Transverse colon (tissue), 4 donors: ENCODE measurements around the gene XPO6. TPM values are rescaled to one million over a fixed set of nuclear protein-coding genes. Genes with fewer than 3 reads are reported as not detected.

Experiments used
- DNase-seq: peaks from one replicate; pipeline ENCODE4 v3.0.0-alpha.2; 2019
- H3K27ac ChIP-seq, 4 donors: fragments of 200-600 bp; sonication (generic); 2 replicates each; pipeline ENCODE4 v1.5.1; 2016 to 2018; ENCODE audit warnings: inconsistent platforms in 4 of 4
- H3K27me3 ChIP-seq: fragments of 200-600 bp; sonication (generic); 2 replicates; pipeline ENCODE4 v1.5.1; 2017; ENCODE audit warnings: inconsistent platforms
- H3K36me3 ChIP-seq, 4 donors: fragments of 200-600 bp; sonication (generic); 2 replicates each; pipeline ENCODE4 v1.5.1; 2017 to 2019; ENCODE audit warnings: inconsistent platforms in 4 of 4
- H3K4me1 ChIP-seq, 4 donors: fragments of 200-600 bp; sonication (generic); 2 replicates each; pipeline ENCODE4 v1.5.1; 2017 to 2020; ENCODE audit warnings: inconsistent platforms in 4 of 4
- H3K4me3 ChIP-seq, 4 donors: fragments of 200-600 bp; sonication (generic); 1 replicate in 1 of 4; 2 replicates in 3 of 4; pipeline versions ENCODE4 v1.5.1 to v1.6.1; 2017 to 2019; ENCODE audit warnings: inconsistent platforms in 4 of 4
- H3K9me3 ChIP-seq, 2 donors: fragments of 200-600 bp; sonication (generic); 2 replicates each; pipeline ENCODE4 v1.5.1; 2017 to 2019; ENCODE audit warnings: inconsistent platforms in 2 of 2
- CTCF ChIP-seq, 5 experiments: fragments of 200-600 bp in 3 of 5; fragments of 450-650 bp in 2 of 5; sonication (generic) in 3 of 5; IDR thresholded peaks; 1 replicate in 2 of 5; 2 replicates in 3 of 5; pipeline ENCODE4 v1.5.1; 2016 to 2017; ENCODE audit warnings: antibody characterized with exemption in 5 of 5, inconsistent platforms in 3 of 5, mild to moderate bottlenecking in 2 of 5, moderate library complexity in 1 of 5
- EP300 ChIP-seq: sonication (generic); formaldehyde crosslinking; IDR thresholded peaks from one replicate; pipeline ENCODE4 v1.6.1; 2017; ENCODE audit warnings: antibody characterized with exemption, low read depth
- POLR2A ChIP-seq: fragments of 450-650 bp; IDR thresholded peaks from one replicate; pipeline ENCODE4 v1.6.1; 2016; ENCODE audit warnings: antibody characterized with exemption, mild to moderate bottlenecking, moderate library complexity
- POLR2AphosphoS5 ChIP-seq, 3 donors: sonication (generic); formaldehyde crosslinking; IDR thresholded peaks; one replicate each; pipeline ENCODE4 v1.6.1; 2016; ENCODE audit warnings: antibody characterized with exemption in 3 of 3
- WGBS, 2 donors: methylation state at CpG; one replicate each; pipeline ENCODE4 v1.1.5; 2018; ENCODE audit warnings: low coverage in 1 of 2; 5-methylcytosine and 5-hydroxymethylcytosine counted together
- in situ Hi-C, 4 donors: fragments of 200-750 bp; cut with MboI; loops; one replicate each; pipeline versions ENCODE4 v1.15.0 to v1.15.1; 2017; ENCODE audit warnings: low sequenced_read_pairs in 3 of 4, low pct_ligation_motif_present in 1 of 4, low pct_unique_long_range_greater_than_20kb in 1 of 4
- intact Hi-C: fragments of 100-400 bp; cut with DNase I; formaldehyde crosslinking; loops from one replicate; pipeline ENCODE4 v1.15.1; 2023; ENCODE audit warnings: low total_unique reads
- total RNA-seq, 4 donors: library from RNA; depleted of rRNA; stranded (reverse); fragments of >200 nt; gene quantifications; one replicate each; pipeline ENCODE4 v1.1.0, GENCODE V29; 2016

Gene XPO6
- total RNA-seq, 4 donors from 2014 or later, result 140 to 254 (median 204) TPM

- no peak overlapping the region for H3K4me3 ChIP-seq
- H3K36me3 ChIP-seq, result peaks cover 0 to 56% (median 17%) of the 10 kb centered on the region in 4 donors
- no peak for TF ChIP-seq CTCF (IDR thresholded peaks at IDR 0.05)
- TF ChIP-seq POLR2AphosphoS5 (IDR thresholded peaks at IDR 0.05), result no peak
- no peak for TF ChIP-seq EP300
- TF ChIP-seq POLR2A, result no peak
- no peaks in the 10 kb centered on the region for H3K9me3 ChIP-seq
- intact Hi-C loops (no loop called here), in situ Hi-C loops (no loop called here)
- H3K27ac ChIP-seq, result peak overlapping the region; percentile 20 to 39 (median 29)
- peaks cover 0 to 5% (median 0%) of the 10 kb centered on the region in 4 donors for H3K4me1 ChIP-seq
- no peaks in the 10 kb centered on the region for H3K27me3 ChIP-seq
- no peak for DNase-seq
- 87% methylated on average over 6 of the region's 6 CpGs; no CpG with 5 or more reads in 1 of the 2 donors for WGBS, 2 donors
Observed at GRCh38 chr16:28131181-28131580, 80.6 kb downstream of the XPO6 start.

GRCh38 chr16:28130099-28131088 is 81.4 kb downstream of the XPO6 start:
- intact Hi-C loops, result no loop called here
- peaks cover 0 to 64% (median 20%) of the 10 kb centered on the region in 4 donors for H3K36me3 ChIP-seq
- DNase-seq, result no peak
- H3K4me3 ChIP-seq, result no peak overlapping the region
- 77 to 83% methylated on average over 7 to 11 of the region's 11 CpGs for WGBS, 2 donors
- TF ChIP-seq POLR2A (no peak), POLR2AphosphoS5 (IDR thresholded peaks at IDR 0.05) (peak in 1 of 3 donors; percentile 10), CTCF (IDR thresholded peaks at IDR 0.05) (no peak), EP300 (no peak)
- in situ Hi-C loops, result no loop called here
- no peaks in the 10 kb centered on the region for H3K9me3 ChIP-seq
- H3K27me3 ChIP-seq, result no peaks in the 10 kb centered on the region
- peak overlapping the region; percentile 24 to 44 (median 36) for H3K27ac ChIP-seq
- peaks cover 0 to 5% (median 0%) of the 10 kb centered on the region in 4 donors for H3K4me1 ChIP-seq

GRCh38 chr16:28126684-28127620 is 84.8 kb downstream of the XPO6 start:
- in situ Hi-C loops (no loop called here), intact Hi-C loops (no loop called here)
- 87 to 93% methylated on average over 4 to 14 of the region's 14 CpGs for WGBS, 2 donors
- no peak for TF ChIP-seq POLR2AphosphoS5 (IDR thresholded peaks at IDR 0.05)
- TF ChIP-seq POLR2A, result no peak
- no peak for TF ChIP-seq CTCF (IDR thresholded peaks at IDR 0.05)
- TF ChIP-seq EP300, result no peak
- Histone ChIP-seq H3K9me3 (no peaks in the 10 kb centered on the region), H3K36me3 (peaks cover 0 to 52% (median 23%) of the 10 kb centered on the region in 4 donors), H3K4me1 (peaks cover 0 to 5% (median 0%) of the 10 kb centered on the region in 4 donors), H3K4me3 (no peak overlapping the region), H3K27ac (no peak overlapping the region), H3K27me3 (no peaks in the 10 kb centered on the region)
- no peak for DNase-seq
